NB4 (cell line): ENCODE data around the gene LYRM1.

Source experiments
- CTCF ChIP-seq: IDR thresholded peaks from one replicate; pipeline ENCODE4 v1.5.1; 2012; ENCODE audit warnings: low read depth, low read length
- MAX ChIP-seq: IDR thresholded peaks from 2 replicates; pipeline ENCODE4 v1.6.1; 2011; ENCODE audit warnings: low read depth, low read length
- MYC ChIP-seq: IDR thresholded peaks from 2 replicates; pipeline ENCODE4 v1.6.1; 2011; ENCODE audit warnings: low read depth, low read length
- POLR2A ChIP-seq: IDR thresholded peaks from 2 replicates; pipeline ENCODE4 v1.6.1; 2011; ENCODE audit warnings: mild to moderate bottlenecking; ENCODE audit not compliant: insufficient read length; ENCODE audit errors: extremely low read depth

- TF ChIP-seq CTCF: no peak
- TF ChIP-seq POLR2A: no peak
- TF ChIP-seq MYC: no peak
- TF ChIP-seq MAX: no peak
These were observed 46.5 kb upstream of the LYRM1 start for GRCh38 chr16:20853981-20854620.
